Central memory CD8-positive, alpha-beta T cell (primary cell): Measurements from ENCODE around the gene GPR161.
"Not testable (repeated sequence)": the region's sequence is repeated elsewhere in the genome, so short reads cannot be mapped to it uniquely, and the experiment has no call there.

ENCODE experiments used
- ATAC-seq: fragments of 150-1000 bp; cut with Tn5 transposase; replicated peaks from 2 replicates; pipeline ENCODE4 v1.10.0; 2022; ENCODE audit warnings: mild to moderate bottlenecking, moderate FRiP score, moderate number of reproducible peaks; ENCODE audit not compliant: poor library complexity, severe bottlenecking; ENCODE audit errors: extremely low read depth
- DNase-seq, 2 donors: peaks; one replicate each; pipeline ENCODE4 v3.0.0; 2021; ENCODE audit warnings: low spot score in 2 of 2
- H3K27ac Mint-ChIP-seq: one replicate; pipeline ENCODE4 v1.8.0; 2022; ENCODE audit warnings: low read depth, mild to moderate bottlenecking, moderate library complexity, mixed read lengths
- H3K27me3 Mint-ChIP-seq: one replicate; pipeline ENCODE4 v1.8.0; 2022; ENCODE audit warnings: mixed read lengths
- H3K36me3 Mint-ChIP-seq: one replicate; pipeline ENCODE4 v1.8.0; 2022; ENCODE audit warnings: mild to moderate bottlenecking, moderate library complexity, mixed read lengths; ENCODE audit not compliant: insufficient read depth
- H3K4me1 Mint-ChIP-seq: one replicate; pipeline ENCODE4 v1.8.0; 2022; ENCODE audit warnings: mixed read lengths
- H3K4me3 Mint-ChIP-seq: one replicate; pipeline ENCODE4 v1.8.0; 2022; ENCODE audit warnings: mild to moderate bottlenecking, moderate library complexity, mixed read lengths
- H3K9me3 Mint-ChIP-seq: one replicate; pipeline ENCODE4 v1.8.0; 2022; ENCODE audit warnings: mixed read lengths

Gene GPR161

DNA sequence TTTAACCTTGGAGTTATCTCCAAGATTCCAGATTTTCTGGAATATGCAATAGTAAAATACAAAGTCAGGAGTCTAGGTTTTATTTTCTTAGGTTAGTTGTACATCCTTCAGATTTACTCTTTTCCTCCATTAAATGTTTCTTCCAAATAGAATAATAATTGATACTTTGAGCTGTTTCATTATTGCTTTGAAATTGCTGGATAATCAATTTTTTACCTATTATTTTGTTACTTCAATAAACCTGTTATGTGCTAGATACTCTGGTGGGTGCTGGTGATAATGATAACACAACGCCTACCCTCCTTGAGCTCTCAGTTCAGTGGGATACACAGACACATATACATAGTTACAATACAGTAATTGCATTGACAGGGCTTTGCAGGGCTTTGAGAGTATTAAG is 79.4 kb downstream of the GPR161 start:
- Mint-ChIP-seq H3K27ac (no peak overlapping the region), H3K4me1 (peaks cover 15% of the 10 kb centered on the region), H3K36me3 (peaks cover 5% of the 10 kb centered on the region), H3K9me3 (no peaks in the 10 kb centered on the region), H3K27me3 (no peaks in the 10 kb centered on the region), H3K4me3 (no peak overlapping the region)
- ATAC-seq (no peak), DNase-seq (no peak)

DNA sequence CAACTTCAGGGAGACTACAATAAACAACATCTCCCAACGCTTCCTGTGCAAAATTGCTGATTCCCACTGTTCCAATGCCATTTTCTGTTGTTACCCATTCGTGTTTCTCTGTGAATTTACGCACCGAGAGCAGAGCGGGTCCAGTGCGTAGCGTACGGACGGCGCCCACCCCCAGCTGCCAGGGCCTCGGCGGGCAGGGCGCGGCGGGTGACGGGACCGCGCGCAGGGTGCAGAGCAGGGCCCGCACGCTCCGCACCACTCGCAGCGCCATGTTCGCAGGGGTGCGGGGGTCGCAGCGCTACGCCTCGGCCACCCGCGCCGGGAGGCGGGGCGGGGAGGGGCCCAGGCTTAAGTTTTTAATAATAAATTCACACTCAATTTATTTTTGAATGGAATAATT is 80.6 kb downstream of the GPR161 start:
- not testable (repeated sequence) for H3K27ac Mint-ChIP-seq, H3K27me3 Mint-ChIP-seq, DNase-seq, H3K9me3 Mint-ChIP-seq, H3K36me3 Mint-ChIP-seq, H3K4me3 Mint-ChIP-seq
- H3K4me1 Mint-ChIP-seq: peaks cover 15% of the 10 kb centered on the region
- peak; percentile 49 for ATAC-seq

DNA sequence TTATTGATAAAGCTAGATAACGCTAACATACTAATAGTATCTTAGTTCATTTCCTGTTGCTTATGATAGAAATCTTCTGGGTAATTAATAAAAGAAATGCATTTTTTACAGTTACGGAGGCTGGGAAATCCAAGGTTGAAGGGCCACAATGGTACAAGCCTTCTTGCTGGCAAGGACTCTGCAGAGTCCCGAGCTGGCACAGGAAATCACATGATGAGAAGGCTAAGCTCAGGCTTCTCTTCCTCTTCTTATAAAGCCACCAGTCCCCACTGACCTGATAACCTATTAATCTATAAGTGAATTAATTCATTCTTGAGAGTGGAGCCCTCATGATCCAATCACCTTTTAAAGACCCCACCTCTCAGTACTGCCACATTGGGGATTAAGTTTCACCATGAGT is 82.6 kb downstream of the GPR161 start:
- Mint-ChIP-seq H3K4me3 (no peak overlapping the region), H3K9me3 (no peaks in the 10 kb centered on the region), H3K36me3 (peaks cover 5% of the 10 kb centered on the region), H3K27me3 (no peaks in the 10 kb centered on the region), H3K4me1 (peaks cover 15% of the 10 kb centered on the region), H3K27ac (no peak overlapping the region)
- no peak for DNase-seq
- no peak for ATAC-seq

DNA sequence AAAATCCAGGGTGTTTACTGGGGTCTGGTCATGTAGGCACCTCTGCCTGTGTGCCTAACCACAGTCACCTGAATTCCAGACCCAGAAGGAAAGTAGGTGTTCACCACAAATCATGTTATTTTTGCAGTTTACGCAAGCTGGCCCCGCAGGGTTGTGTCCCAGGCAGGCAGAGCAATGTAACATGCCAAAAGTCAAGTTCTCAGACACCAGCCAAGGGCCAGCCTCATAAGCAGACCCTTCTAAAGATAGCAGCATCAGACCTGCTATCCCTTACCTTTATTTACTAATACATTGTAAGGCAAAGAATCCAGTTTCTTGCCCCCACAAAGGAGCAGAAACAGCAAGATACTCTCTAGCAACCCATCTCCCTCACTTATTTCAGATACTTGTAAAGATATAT is 83.0 kb downstream of the GPR161 start:
- no peak for ATAC-seq
- Mint-ChIP-seq H3K4me3 (no peak overlapping the region), H3K4me1 (peaks cover 15% of the 10 kb centered on the region), H3K27me3 (no peaks in the 10 kb centered on the region), H3K9me3 (no peaks in the 10 kb centered on the region), H3K27ac (no peak overlapping the region), H3K36me3 (peaks cover 7% of the 10 kb centered on the region)
- DNase-seq: no peak

DNA sequence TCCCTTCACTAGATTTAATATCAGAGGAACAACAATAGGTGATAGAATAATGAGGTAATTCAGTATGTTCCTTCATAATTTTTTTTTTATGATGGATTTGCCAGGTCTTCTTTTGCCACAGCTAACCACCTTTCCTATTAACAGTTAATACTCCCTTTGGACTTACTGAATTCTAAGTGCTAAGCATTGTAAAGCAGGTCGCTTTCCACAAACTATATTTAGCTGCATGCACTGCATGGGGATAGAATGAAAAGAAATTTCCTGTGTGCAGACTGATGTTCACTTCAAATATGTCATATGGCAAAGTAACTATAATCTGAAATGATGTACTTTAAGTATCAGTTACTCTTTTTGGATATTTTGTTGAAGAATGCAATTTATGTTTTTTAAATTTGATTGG is 85.8 kb downstream of the GPR161 start:
- no peak overlapping the region for H3K27ac Mint-ChIP-seq

DNA sequence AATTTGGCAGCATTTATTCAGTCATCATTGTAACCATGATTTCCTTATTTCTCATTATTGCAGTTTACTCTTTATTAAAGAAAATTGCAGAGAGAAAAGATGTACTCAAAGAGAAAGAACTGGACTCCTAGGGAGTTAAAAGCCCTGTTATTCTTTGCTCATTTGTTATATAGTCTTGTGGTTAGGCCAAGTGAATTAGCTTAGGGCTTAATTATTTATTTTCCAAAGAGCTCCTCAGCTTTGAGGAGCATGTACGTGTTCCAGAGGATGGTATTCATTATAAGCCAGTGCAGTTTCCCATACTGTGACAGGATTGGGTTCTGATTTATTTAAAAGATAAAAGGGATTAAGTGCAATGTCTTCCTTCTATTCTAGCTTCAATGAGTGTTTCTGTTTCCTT is 86.4 kb downstream of the GPR161 start:
- Mint-ChIP-seq H3K27me3 (no peaks in the 10 kb centered on the region), H3K27ac (no peak overlapping the region), H3K9me3 (no peaks in the 10 kb centered on the region), H3K4me1 (peaks cover 15% of the 10 kb centered on the region), H3K36me3 (peaks cover 2% of the 10 kb centered on the region), H3K4me3 (no peak overlapping the region)
- DNase-seq: no peak
- no peak for ATAC-seq

More for the DNA sequence above, 85.8 kb downstream of the GPR161 start:
- Mint-ChIP-seq H3K36me3 (peaks cover 2% of the 10 kb centered on the region), H3K27me3 (no peaks in the 10 kb centered on the region), H3K9me3 (no peaks in the 10 kb centered on the region), H3K4me3 (no peak overlapping the region), H3K4me1 (peaks cover 15% of the 10 kb centered on the region)
- DNase-seq: no peak
- no peak for ATAC-seq

DNA sequence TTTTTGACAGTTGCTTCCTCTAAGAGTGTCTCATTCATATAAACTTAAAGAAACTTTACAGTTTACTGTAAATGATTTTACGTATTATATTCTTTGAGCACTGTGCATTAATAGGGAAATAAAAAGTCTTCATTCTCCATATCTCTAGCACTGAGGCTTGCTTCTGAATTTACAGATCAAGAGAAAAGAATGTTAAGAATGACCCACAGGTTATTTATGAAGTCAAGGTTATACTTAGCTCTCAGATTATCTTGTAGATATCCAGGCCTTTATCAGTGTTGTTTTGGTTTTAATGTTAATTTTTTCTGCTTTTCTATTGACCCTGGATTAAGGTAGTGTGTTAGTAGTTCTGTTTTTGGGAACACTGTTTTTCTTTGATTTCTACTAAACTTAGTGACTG is 91.4 kb downstream of the GPR161 start:
- Mint-ChIP-seq H3K4me1 (no peaks in the 10 kb centered on the region), H3K27ac (no peak overlapping the region), H3K4me3 (no peak overlapping the region), H3K27me3 (no peaks in the 10 kb centered on the region), H3K36me3 (peaks cover 8% of the 10 kb centered on the region), H3K9me3 (no peaks in the 10 kb centered on the region)
- ATAC-seq: no peak
- no peak for DNase-seq

DNA sequence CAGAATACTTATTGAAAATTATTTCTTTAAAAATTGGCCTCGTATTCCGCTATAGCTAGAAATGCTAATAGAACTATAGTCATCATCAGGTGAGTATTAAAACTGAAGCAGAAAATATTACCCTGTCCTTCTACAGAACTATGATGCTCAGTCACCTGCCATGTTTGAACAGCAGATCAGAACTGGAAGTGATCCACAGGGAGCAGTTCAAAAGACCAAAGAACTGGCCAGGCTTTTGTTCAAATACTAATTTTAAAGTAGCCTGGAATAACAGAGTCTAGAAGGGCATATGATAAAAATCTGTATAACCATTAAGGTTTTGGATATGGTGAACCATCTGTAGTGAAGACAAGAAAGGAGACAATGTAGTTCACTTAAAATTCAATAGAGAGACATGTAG is 94.4 kb downstream of the GPR161 start:
- H3K36me3 Mint-ChIP-seq: peaks cover 6% of the 10 kb centered on the region
- no peaks in the 10 kb centered on the region for H3K27me3 Mint-ChIP-seq
- H3K9me3 Mint-ChIP-seq: no peaks in the 10 kb centered on the region
- no peaks in the 10 kb centered on the region for H3K4me1 Mint-ChIP-seq
- no peak for ATAC-seq
- no peak overlapping the region for H3K4me3 Mint-ChIP-seq
- no peak overlapping the region for H3K27ac Mint-ChIP-seq
- DNase-seq: no peak

DNA sequence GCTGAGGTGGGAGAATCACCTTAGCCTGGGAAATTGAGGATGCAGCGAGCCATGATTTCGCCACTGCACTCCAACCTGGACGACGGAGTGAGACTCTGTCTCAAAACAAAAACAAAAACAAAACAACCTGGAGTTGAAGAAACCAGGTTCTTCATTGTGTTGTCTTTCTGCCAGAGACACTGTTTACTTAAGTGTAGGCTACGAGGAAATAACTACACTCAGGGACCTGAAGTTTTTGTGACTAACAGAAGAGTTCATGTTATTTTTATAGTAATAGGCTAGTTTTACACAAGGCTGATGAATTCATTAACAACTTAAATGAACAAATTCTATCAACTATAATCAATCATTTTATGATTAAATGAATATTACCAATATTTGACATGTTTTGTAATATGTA is 101.4 kb downstream of the GPR161 start:
- Mint-ChIP-seq H3K36me3 (peaks cover 3% of the 10 kb centered on the region), H3K4me1 (no peaks in the 10 kb centered on the region), H3K4me3 (no peak overlapping the region), H3K27me3 (no peaks in the 10 kb centered on the region), H3K9me3 (no peaks in the 10 kb centered on the region), H3K27ac (no peak overlapping the region)
- DNase-seq: no peak
- ATAC-seq: no peak

DNA sequence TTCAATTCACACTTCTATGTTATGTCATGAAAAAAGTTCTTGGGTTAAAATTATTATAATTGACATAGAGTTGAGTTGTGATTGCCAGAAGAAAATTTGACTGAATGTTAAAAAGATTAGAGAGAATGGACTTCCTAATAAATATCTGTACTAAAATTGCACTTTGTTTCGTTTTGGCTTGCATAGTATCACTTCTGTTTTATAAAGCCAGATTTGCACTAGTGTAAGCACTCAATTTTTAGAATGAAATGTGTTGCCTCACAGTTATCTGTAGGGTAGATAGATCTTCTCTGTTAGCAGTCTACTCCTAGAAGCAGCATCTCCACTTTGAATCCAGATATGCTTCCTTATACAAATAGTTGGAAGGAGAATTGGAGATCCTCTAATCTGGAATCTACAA is 104.7 kb downstream of the GPR161 start:
- ATAC-seq (no peak), DNase-seq (no peak)
- Mint-ChIP-seq H3K4me3 (no peak overlapping the region), H3K4me1 (no peaks in the 10 kb centered on the region), H3K27ac (no peak overlapping the region), H3K9me3 (no peaks in the 10 kb centered on the region), H3K27me3 (no peaks in the 10 kb centered on the region), H3K36me3 (peaks cover 5% of the 10 kb centered on the region)

DNA sequence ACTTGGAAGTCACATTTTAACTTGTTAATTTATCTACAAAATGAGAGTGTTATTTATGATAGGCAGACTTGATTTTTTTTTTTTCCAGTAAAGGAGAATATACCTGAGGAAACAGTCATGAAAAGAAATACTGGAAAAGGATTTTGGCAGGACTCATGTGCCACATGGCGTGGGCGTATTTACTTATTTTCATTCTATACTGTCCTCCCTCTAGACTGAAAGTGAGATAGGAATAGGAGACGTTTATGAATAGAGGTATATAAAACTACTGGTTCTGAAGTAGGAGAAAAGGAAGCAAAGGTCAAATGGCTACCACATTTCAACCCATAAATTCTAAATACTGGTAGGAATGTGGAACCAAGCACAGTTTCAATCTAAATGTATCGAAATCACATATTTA is 105.1 kb downstream of the GPR161 start:
- Mint-ChIP-seq H3K27me3 (no peaks in the 10 kb centered on the region), H3K36me3 (peaks cover 3% of the 10 kb centered on the region), H3K9me3 (no peaks in the 10 kb centered on the region), H3K4me1 (no peaks in the 10 kb centered on the region), H3K27ac (no peak overlapping the region), H3K4me3 (no peak overlapping the region)
- DNase-seq: no peak
- ATAC-seq: no peak

DNA sequence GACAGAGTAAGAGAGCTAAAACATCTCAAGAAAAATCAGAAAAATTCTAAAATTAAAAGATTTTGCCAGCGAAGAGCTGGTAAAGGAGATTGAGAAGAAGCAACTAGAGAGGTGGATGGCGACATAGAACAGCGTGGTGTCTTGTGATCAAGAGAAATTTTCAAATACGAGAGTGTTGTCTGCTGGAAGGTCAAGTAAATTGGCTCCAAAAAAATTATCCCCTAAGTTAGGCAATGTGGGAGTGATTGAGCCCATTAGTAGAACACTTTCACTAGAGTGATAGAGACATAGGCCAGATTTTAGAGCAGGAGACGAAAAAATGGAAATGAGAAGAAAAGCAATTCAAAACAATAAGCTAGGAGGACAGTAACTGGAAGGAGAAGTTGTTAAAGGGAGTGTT is 105.5 kb downstream of the GPR161 start:
- Mint-ChIP-seq H3K4me3 (no peak overlapping the region), H3K36me3 (peaks cover 3% of the 10 kb centered on the region), H3K27ac (no peak overlapping the region), H3K4me1 (no peaks in the 10 kb centered on the region), H3K27me3 (no peaks in the 10 kb centered on the region), H3K9me3 (no peaks in the 10 kb centered on the region)
- DNase-seq (no peak), ATAC-seq (no peak)
